GM18505 (cell line): Measurements from ENCODE around the gene RAB9A.
A peak's percentile ranks its signal among the peaks of the same experiment; 100 is the strongest.

ENCODE experiments used
- ATAC-seq: cut with Tn5 transposase; IDR thresholded peaks from one replicate; pipeline ENCODE4 v1.9.1; 2021; ENCODE audit not compliant: unreplicated experiment
- POLR2A ChIP-seq: IDR thresholded peaks from 4 replicates; pipeline ENCODE4 v1.6.1; 2011; ENCODE audit warnings: borderline replicate concordance; ENCODE audit not compliant: insufficient read depth, insufficient read length; ENCODE audit errors: extremely low read depth

RAB9A gene

DNA sequence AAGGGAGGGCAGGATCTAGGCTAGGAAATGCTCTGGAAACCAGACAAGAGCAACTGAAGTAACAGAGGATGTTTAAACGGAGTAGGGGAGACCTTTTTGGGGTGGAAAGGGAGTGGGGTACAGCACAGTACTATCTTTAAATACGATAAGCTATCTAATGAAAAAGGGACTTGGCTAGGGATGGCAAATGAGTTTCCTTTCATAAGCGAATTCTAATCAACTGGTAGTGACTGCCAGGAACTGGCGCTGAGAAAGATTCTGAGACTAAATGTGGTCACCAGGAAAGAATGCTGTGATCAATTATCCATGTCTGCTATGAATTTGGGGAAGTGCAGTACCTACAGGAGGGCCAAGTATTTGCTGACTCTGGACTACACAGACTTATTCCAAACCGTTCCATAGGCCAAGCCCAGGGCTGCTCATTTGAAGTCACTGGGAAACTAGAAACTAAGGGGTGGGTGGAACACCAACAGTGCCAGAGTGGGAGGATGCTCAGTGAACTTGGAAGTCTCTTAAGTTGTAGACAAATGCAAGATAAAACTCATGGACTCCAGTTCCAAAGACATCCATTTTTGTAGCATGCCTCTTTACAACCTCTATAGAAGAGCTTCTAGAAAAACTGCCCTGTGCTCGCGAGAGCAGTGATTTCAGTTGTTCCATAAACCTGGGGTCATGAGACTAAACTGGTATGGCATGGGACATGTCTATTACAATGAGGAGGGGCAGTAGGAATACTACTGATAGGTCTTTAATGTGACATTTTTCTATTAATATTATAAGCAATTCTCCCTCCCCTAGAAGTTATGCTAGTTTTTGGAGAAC, 43.5 kb downstream of the RAB9A start:
- TF ChIP-seq POLR2A: no peak
- no peak for ATAC-seq

DNA sequence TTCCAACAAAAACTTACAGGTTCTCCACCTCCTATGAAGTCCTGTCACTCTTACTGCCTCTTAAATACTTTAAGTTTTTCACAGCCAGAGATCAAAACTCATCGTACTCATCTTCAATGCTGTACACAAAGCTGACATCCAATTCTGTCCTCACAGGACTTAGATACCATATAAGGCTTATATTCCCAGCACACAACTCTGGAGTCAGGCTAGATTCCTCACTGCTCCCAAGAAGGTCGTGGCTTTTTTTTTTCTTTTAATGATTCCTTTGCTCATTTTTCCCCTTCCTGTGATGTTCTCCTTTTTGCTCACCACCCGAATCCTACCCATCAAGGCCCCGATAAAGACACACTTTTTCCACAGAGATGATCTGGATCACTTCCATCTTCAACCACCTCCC, 44.6 kb downstream of the RAB9A start:
- TF ChIP-seq POLR2A: no peak
- ATAC-seq: no peak

DNA sequence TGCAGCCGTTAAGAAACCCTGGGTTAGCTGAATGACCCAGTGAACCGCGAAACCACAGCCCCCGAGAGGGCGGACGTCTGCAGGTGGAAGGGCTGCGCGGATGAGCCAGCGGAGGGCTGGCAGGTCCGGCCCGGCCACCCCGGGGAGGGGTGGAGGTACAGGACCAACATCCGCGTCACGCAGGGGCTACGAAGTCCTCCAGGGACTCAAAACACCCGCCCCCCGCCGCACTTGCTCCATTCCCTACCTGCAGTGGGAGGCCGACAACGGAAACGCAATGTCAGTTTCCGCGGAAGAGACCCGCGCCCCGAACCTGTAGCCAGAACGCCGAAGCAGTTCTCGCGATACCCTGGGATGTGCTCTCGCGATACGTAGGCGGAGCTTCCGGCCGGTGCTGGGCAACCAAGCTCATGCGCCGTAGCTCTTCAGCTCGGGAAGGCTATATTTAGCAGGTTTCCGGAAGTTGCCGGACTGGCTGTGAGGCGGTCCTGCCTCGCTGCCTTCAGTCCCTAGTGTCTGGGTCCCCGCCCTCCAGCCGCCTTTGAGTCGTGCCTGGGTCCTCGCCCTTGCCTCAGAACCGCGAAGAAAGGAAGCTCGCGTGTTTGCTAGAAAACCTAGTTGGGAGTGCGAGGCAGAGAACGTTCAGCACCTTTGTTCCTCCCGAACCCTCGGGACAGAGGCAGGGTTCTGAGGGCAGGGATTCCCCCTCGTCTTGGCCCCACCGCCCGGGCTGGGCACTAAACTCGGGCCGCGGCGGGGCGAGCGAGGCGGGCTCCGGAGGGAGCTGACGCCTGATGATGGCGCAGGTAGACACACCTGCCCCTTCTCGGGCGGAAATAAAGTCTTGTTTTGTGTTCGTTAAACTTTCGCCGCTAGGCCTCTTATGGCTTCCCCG, 45.6 kb downstream of the RAB9A start, which contains the start of the genes OFD1 and TRAPPC2:
Gene OFD1 (plus strand): TSS at position 471 of the 895 bp plus-strand sequence. CDS start 324 bp downstream, at position 795.
Gene TRAPPC2 (minus strand): TSS at position 343 of the 895 bp plus-strand sequence. CDS start 14,657 bp downstream, outside the sequence.
- ATAC-seq: peak; percentile 93
- peak; percentile 89 for TF ChIP-seq POLR2A

DNA sequence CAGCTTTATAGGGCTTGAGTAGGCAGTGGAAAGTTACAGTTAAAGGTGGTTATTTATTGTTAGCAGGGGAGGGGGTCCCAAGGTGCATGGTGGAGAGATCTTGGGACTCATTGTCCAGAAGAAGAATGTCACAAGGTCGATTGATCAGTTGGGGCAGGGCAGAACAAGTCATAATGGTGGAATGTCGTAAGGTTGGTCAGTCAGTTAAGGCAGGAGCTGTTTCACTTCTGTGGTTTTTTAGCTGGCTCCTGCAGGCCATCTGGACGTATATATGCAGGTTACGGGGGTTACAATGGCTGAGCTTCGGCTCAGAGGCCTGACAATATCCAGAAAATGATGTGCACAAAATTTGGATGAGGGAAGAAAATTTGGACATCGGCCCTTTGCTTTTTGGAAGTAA, 52.8 kb downstream of the RAB9A start:
- ATAC-seq: no peak
- TF ChIP-seq POLR2A: no peak

DNA sequence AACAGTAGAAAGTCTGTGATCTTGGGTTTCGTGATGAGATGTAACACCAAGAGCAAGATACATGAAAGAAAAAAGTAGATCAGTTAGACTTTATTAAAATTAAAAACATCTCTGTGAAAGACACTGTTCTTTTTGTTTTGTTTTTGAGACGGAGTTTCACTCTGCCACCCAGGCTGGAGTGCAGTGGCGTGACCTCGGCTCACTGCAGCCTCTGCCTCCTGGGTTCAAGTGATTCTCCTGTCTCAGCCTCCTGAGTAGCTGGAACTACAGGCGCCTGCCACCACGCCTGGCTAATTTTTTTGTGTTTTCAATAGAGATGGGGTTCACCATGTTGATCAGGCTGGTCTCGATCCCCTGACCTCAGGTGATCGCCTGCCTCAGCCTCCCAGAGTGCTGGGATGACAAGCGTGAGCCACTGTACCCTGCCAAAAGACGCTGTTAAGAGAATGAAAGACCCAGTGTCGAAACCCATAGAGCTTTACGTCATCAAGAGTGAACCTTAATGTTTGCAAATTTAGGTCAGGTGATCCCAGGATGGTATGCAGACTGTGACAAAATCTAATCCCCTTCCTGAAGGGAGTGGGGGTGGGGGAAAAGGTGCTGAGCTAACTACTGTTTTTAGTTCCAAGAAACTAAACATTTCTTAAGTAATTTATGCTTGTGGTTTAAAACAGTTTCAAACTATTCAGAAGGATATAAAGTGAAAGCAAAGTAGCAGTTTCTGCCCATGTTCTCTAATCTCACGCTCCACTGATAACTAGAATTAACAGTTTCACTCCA, 53.7 kb downstream of the RAB9A start:
- TF ChIP-seq POLR2A: no peak
- ATAC-seq: peak; percentile 84

DNA sequence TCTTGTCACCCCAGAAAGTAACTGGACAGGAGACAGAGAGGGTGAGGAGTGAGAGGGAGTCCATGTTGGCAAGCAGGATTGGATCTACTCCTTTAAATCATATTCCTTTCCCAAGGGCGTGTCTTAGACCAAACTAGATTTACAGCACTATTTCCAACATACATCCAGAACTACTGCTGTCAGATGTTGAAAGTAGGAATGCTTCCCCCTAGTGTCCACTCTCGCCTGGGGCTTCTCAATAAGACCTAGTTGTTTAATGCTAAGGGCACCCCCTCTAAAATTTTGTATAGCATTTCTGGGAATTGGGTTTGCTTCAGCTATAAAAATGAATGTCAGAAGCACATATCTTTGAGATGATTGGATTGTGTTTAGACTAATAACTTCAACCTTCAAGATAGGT, 58.9 kb downstream of the RAB9A start:
- no peak for ATAC-seq
- no peak for TF ChIP-seq POLR2A

DNA sequence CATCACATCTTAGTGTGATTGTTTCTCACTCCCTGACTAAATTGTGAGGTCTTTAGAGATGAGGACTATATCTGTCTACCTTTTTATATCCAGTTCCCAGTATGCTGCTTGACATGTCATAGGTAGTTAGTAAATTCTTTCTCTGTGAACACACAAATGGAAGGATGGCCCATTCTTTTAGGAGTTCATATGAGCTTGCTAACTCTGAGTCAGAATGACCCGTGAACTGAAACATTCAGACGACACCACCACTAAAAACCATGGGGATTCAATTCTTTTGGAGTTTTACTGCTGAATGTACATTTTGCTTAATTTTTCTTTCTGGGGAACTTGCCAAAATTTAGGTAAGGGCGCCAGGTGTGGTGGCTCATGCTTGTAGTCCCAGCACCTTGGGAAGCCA, 59.6 kb downstream of the RAB9A start:
- no peak for TF ChIP-seq POLR2A
- ATAC-seq: no peak

DNA sequence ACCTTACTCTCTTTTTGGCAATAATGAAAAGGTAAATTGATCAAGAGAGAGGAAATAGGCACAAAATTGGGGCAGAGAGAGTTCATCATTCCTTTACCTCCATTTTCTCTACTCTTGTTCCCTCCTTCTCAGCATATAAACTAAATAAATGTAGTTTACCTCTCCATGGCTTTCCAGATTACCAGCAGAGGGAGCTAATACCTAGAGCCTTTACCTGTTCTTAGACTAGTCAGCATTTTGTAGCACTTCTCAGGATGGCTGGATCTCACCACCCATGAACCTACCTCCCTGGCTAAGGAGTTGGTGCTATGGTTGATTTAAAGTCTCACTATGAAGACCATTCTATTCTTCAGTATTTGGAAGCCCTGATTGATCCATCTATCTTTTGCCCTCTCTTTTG, 61.3 kb downstream of the RAB9A start:
- no peak for TF ChIP-seq POLR2A
- ATAC-seq: no peak

DNA sequence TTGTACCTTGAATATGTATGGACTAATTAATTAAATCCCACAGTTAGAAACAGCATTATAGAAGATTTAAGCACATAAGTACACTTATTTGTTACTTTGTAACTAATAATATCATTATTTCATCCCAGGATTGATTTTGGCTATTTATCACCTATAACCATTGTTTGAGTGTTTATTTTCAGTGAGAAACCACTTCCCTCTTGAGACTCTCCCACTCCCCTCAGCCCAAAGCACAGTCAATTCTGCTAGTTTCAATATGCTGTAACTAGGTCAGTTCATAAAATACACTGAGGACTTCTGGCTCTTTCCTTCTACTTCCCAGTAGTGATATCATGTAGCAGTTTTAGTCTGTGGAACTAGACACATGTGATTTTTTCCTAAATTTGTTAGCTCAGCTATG, 61.9 kb downstream of the RAB9A start:
- TF ChIP-seq POLR2A: no peak
- no peak for ATAC-seq

DNA sequence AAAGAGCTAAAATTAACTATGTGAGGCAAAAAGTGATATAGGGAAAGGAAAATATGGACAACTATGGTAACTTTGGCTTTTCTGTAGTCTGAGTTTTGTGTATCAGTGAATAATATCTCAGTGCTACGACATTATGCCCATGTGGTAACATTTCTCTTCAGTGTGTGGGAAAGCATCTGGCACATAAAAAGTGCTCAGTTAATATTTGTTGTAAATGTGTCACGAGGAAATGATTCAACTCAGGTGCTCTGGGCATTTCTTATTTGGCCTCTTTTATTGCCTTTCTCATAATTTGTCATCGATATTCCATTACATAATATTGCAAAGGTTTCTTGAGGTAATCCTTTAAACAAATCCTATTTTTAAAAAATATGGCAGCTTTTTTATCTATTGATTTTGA, 63.2 kb downstream of the RAB9A start:
- TF ChIP-seq POLR2A: no peak
- no peak for ATAC-seq

DNA sequence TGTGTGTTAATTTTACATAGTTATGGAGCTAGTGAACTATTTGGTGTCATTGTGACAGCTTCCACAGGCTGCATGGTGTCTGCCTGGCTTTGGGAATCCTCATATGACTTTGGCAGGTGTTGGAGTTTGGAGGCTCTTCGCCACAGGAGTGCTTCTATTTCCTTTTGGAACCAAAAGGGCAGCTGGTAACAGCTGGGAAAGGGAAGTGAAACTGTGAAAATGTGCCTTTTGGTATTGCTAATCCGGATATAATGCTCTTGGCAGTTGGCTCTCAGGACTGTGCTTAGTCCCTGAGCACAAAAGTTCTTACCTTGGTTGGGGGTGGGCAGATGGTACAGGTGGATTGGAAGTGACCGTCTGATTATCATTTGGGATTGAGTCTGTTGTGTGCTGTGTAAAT, 63.7 kb downstream of the RAB9A start:
- ATAC-seq: peak; percentile 54
- TF ChIP-seq POLR2A: no peak

DNA sequence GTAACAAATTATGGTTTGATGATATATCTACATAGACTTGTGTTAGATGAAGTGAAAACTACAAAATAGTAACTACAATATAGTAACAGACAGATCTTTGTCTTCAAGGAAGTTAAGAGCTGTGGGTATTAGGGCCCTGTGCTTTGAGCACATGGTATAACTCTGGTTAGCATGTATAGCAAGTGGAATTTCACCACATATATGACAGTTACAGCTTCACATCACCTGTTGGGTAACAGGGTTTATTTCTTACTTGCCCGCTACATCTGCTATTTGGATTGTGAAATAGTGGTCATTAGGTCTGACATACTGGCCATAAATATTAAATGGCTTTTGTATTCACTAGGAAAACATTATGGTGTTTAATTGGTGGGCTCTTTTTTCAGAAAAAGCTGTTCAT, 65.8 kb downstream of the RAB9A start:
- ATAC-seq: no peak
- TF ChIP-seq POLR2A: no peak

DNA sequence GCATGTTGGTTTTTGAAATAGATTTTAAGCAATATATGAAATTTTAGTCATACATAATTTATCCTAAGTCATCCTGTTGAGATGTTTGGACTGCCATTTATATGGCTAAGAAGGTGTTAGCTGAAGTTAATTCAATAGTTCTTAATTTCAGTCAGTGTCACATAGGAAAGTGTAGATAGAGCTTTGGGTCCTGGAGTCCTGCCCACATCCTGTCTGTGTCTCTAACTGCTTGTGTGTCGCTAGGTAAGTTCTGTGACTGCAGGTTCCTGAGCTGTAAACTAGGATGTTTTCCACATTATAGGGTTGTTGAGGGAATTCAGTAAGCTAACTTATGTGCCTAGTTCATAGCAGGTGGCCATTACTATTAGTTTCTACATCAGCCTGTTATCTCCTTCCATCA, 66.3 kb downstream of the RAB9A start:
- no peak for ATAC-seq
- TF ChIP-seq POLR2A: no peak
